DMS79 treated with DMSO at 0.1 percent for 48 hours (cell line): ENCODE results near the gene CLIC4.
"Not testable (repeated sequence)": the region's sequence is repeated elsewhere in the genome, so short reads cannot be mapped to it uniquely, and the experiment has no call there.

Experiments used
- DNase-seq: peaks from one replicate; lab custom pipeline; 2025; lab: John Stamatoyannopoulos, UW

CLIC4 gene

GRCh38 chr1:24820221-24820620, 75.0 kb downstream of the CLIC4 start:
- DNase-seq: not testable (repeated sequence)

- no peak for DNase-seq
Observed at GRCh38 chr1:24822887-24823286, 77.6 kb downstream of the CLIC4 start.

- DNase-seq: not testable (repeated sequence)
Observed at GRCh38 chr1:24823486-24823885, 78.2 kb downstream of the CLIC4 start.

GRCh38 chr1:24825174-24825573, 79.9 kb downstream of the CLIC4 start:
- no peak for DNase-seq

GRCh38 chr1:24826510-24826909, 81.3 kb downstream of the CLIC4 start:
- DNase-seq: no peak

GRCh38 chr1:24827379-24828135, 82.3 kb downstream of the CLIC4 start:
- DNase-seq: no peak

GRCh38 chr1:24828183-24828886, 83.1 kb downstream of the CLIC4 start:
- DNase-seq: no peak

- DNase-seq: peak; percentile 58
Observed at GRCh38 chr1:24828887-24829192, 83.6 kb downstream of the CLIC4 start.

- peak; percentile 77 for DNase-seq
Observed at GRCh38 chr1:24830680-24831272, 85.5 kb downstream of the CLIC4 start.

- DNase-seq: no peak
Observed at GRCh38 chr1:24841593-24841992, 96.3 kb downstream of the CLIC4 start.

- DNase-seq: no peak
Observed at GRCh38 chr1:24846671-24847070, 101.4 kb downstream of the CLIC4 start.

GRCh38 chr1:24847995-24848881, 103.0 kb downstream of the CLIC4 start:
- peak; percentile 89 for DNase-seq

- peak; percentile 10 for DNase-seq
Observed at GRCh38 chr1:24849672-24850295, 104.5 kb downstream of the CLIC4 start.

GRCh38 chr1:24850328-24850920, 105.2 kb downstream of the CLIC4 start:
- no peak for DNase-seq

- DNase-seq: no peak
Observed at GRCh38 chr1:24853649-24854048, 108.4 kb downstream of the CLIC4 start.

GRCh38 chr1:24855474-24855873, 110.2 kb downstream of the CLIC4 start:
- DNase-seq: no peak

GRCh38 chr1:24856787-24857506, 111.7 kb downstream of the CLIC4 start:
- DNase-seq: no peak

GRCh38 chr1:24857507-24858133, 112.4 kb downstream of the CLIC4 start:
- no peak for DNase-seq

- no peak for DNase-seq
Observed at GRCh38 chr1:24858277-24858676, 113.0 kb downstream of the CLIC4 start.
